ENCODE measurements around the gene BNC1. TPM values are rescaled to one million over a fixed set of nuclear protein-coding genes. Genes with fewer than 3 reads are reported as not detected.
"Not testable (repeated sequence)": the region's sequence is repeated elsewhere in the genome, so short reads cannot be mapped to it uniquely, and the experiment has no call there.

The BNC1 gene
- polyA plus RNA-seq, 1 donor: 4.2 TPM

GRCh38 chr15:83262181-83262580, 22.3 kb downstream of the BNC1 start:
- not testable (repeated sequence) for DNase-seq; H3K27me3 ChIP-seq (ENCODE audit: control insufficient read depth, insufficient read depth, low read length); H3K4me3 ChIP-seq (ENCODE audit: low read length); H3K36me3 ChIP-seq (ENCODE audit: control insufficient read depth, insufficient read depth, low read length); H3K9me3 ChIP-seq (ENCODE audit: control insufficient read depth, low read depth, low read length); H3K27ac ChIP-seq (ENCODE audit: low read length); H3K4me1 ChIP-seq (ENCODE audit: control insufficient read depth, insufficient read depth, low read length)
- WGBS (ENCODE audit: insufficient coverage, low lambda C conversion rate): no CpG with 5 or more reads among the region's 6 CpGs

GRCh38 chr15:83250781-83251180, 33.7 kb downstream of the BNC1 start:
- DNase-seq: no peak
- Histone ChIP-seq H3K27ac (ENCODE audit: low read length) (no peak overlapping the region), H3K36me3 (ENCODE audit: control insufficient read depth, insufficient read depth, low read length) (no peaks in the 10 kb centered on the region), H3K4me1 (ENCODE audit: control insufficient read depth, insufficient read depth, low read length) (no peaks in the 10 kb centered on the region), H3K9me3 (ENCODE audit: control insufficient read depth, low read depth, low read length) (no peaks in the 10 kb centered on the region), H3K27me3 (ENCODE audit: control insufficient read depth, insufficient read depth, low read length) (peaks cover 11% of the 10 kb centered on the region), H3K4me3 (ENCODE audit: low read length) (no peak overlapping the region)

- Histone ChIP-seq H3K9me3 (ENCODE audit: control insufficient read depth, low read depth, low read length) (no peaks in the 10 kb centered on the region), H3K27ac (ENCODE audit: low read length) (no peak overlapping the region), H3K4me3 (ENCODE audit: low read length) (no peak overlapping the region), H3K4me1 (ENCODE audit: control insufficient read depth, insufficient read depth, low read length) (no peaks in the 10 kb centered on the region), H3K27me3 (ENCODE audit: control insufficient read depth, insufficient read depth, low read length) (peaks cover 11% of the 10 kb centered on the region), H3K36me3 (ENCODE audit: control insufficient read depth, insufficient read depth, low read length) (no peaks in the 10 kb centered on the region)
- 0% methylated on average over 1 of the region's 3 CpGs for WGBS (ENCODE audit: insufficient coverage, low lambda C conversion rate)
- no peak for DNase-seq
Observed at GRCh38 chr15:83249030-83249343, 35.5 kb downstream of the BNC1 start.

GRCh38 chr15:83248151-83249029, 36.1 kb downstream of the BNC1 start:
- no peaks in the 10 kb centered on the region for H3K4me1 ChIP-seq (ENCODE audit: control insufficient read depth, insufficient read depth, low read length)
- no peak overlapping the region for H3K27ac ChIP-seq (ENCODE audit: low read length)
- H3K9me3 ChIP-seq (ENCODE audit: control insufficient read depth, low read depth, low read length): no peaks in the 10 kb centered on the region
- H3K27me3 ChIP-seq (ENCODE audit: control insufficient read depth, insufficient read depth, low read length): peaks cover 11% of the 10 kb centered on the region
- WGBS (ENCODE audit: insufficient coverage, low lambda C conversion rate): 0% methylated on average over 1 of the region's 11 CpGs
- no peak overlapping the region for H3K4me3 ChIP-seq (ENCODE audit: low read length)
- H3K36me3 ChIP-seq (ENCODE audit: control insufficient read depth, insufficient read depth, low read length): no peaks in the 10 kb centered on the region
- peak; percentile 38 to 39 for DNase-seq

- Histone ChIP-seq H3K36me3 (ENCODE audit: control insufficient read depth, insufficient read depth, low read length) (no peaks in the 10 kb centered on the region), H3K4me3 (ENCODE audit: low read length) (no peak overlapping the region), H3K4me1 (ENCODE audit: control insufficient read depth, insufficient read depth, low read length) (no peaks in the 10 kb centered on the region), H3K27ac (ENCODE audit: low read length) (no peak overlapping the region), H3K9me3 (ENCODE audit: control insufficient read depth, low read depth, low read length) (no peaks in the 10 kb centered on the region), H3K27me3 (ENCODE audit: control insufficient read depth, insufficient read depth, low read length) (peaks cover 8% of the 10 kb centered on the region)
- DNase-seq: no peak
- WGBS (ENCODE audit: insufficient coverage, low lambda C conversion rate): 100% methylated on average over 2 of the region's 8 CpGs
Observed at GRCh38 chr15:83243634-83244033, 40.8 kb downstream of the BNC1 start.

GRCh38 chr15:83230242-83230641, 54.2 kb downstream of the BNC1 start:
- H3K9me3 ChIP-seq (ENCODE audit: control insufficient read depth, low read depth, low read length): peaks cover 10% of the 10 kb centered on the region
- WGBS (ENCODE audit: insufficient coverage, low lambda C conversion rate): 91% methylated on average over 9 of the region's 21 CpGs
- no peak overlapping the region for H3K27ac ChIP-seq (ENCODE audit: low read length)
- no peaks in the 10 kb centered on the region for H3K27me3 ChIP-seq (ENCODE audit: control insufficient read depth, insufficient read depth, low read length)
- no peaks in the 10 kb centered on the region for H3K36me3 ChIP-seq (ENCODE audit: control insufficient read depth, insufficient read depth, low read length)
- H3K4me3 ChIP-seq (ENCODE audit: low read length): no peak overlapping the region
- H3K4me1 ChIP-seq (ENCODE audit: control insufficient read depth, insufficient read depth, low read length): no peaks in the 10 kb centered on the region
- no peak for DNase-seq

GRCh38 chr15:83225449-83225848, 59.0 kb downstream of the BNC1 start:
- 100% methylated on average over 1 of the region's 9 CpGs for WGBS (ENCODE audit: insufficient coverage, low lambda C conversion rate)
- no peak overlapping the region for H3K27ac ChIP-seq (ENCODE audit: low read length)
- H3K4me3 ChIP-seq (ENCODE audit: low read length): no peak overlapping the region
- H3K36me3 ChIP-seq (ENCODE audit: control insufficient read depth, insufficient read depth, low read length): no peaks in the 10 kb centered on the region
- peaks cover 5% of the 10 kb centered on the region for H3K9me3 ChIP-seq (ENCODE audit: control insufficient read depth, low read depth, low read length)
- DNase-seq: no peak
- H3K27me3 ChIP-seq (ENCODE audit: control insufficient read depth, insufficient read depth, low read length): no peaks in the 10 kb centered on the region
- H3K4me1 ChIP-seq (ENCODE audit: control insufficient read depth, insufficient read depth, low read length): no peaks in the 10 kb centered on the region

- no CpG with 5 or more reads among the region's 9 CpGs for WGBS (ENCODE audit: insufficient coverage, low lambda C conversion rate)
- not testable (repeated sequence) for H3K9me3 ChIP-seq (ENCODE audit: control insufficient read depth, low read depth, low read length); H3K36me3 ChIP-seq (ENCODE audit: control insufficient read depth, insufficient read depth, low read length); DNase-seq; H3K27me3 ChIP-seq (ENCODE audit: control insufficient read depth, insufficient read depth, low read length); H3K4me3 ChIP-seq (ENCODE audit: low read length); H3K4me1 ChIP-seq (ENCODE audit: control insufficient read depth, insufficient read depth, low read length); H3K27ac ChIP-seq (ENCODE audit: low read length)
Observed at GRCh38 chr15:83221781-83222180, 62.7 kb downstream of the BNC1 start.

GRCh38 chr15:83219026-83219425, 65.4 kb downstream of the BNC1 start:
- H3K27ac ChIP-seq (ENCODE audit: low read length): no peak overlapping the region
- no peak overlapping the region for H3K4me3 ChIP-seq (ENCODE audit: low read length)
- no CpG with 5 or more reads among the region's 1 CpG for WGBS (ENCODE audit: insufficient coverage, low lambda C conversion rate)
- H3K27me3 ChIP-seq (ENCODE audit: control insufficient read depth, insufficient read depth, low read length): no peaks in the 10 kb centered on the region
- H3K9me3 ChIP-seq (ENCODE audit: control insufficient read depth, low read depth, low read length): no peaks in the 10 kb centered on the region
- H3K36me3 ChIP-seq (ENCODE audit: control insufficient read depth, insufficient read depth, low read length): no peaks in the 10 kb centered on the region
- no peaks in the 10 kb centered on the region for H3K4me1 ChIP-seq (ENCODE audit: control insufficient read depth, insufficient read depth, low read length)
- no peak for DNase-seq

GRCh38 chr15:83215306-83215705, 69.2 kb downstream of the BNC1 start:
- Histone ChIP-seq H3K27me3 (ENCODE audit: control insufficient read depth, insufficient read depth, low read length) (no peaks in the 10 kb centered on the region), H3K4me1 (ENCODE audit: control insufficient read depth, insufficient read depth, low read length) (no peaks in the 10 kb centered on the region), H3K9me3 (ENCODE audit: control insufficient read depth, low read depth, low read length) (no peaks in the 10 kb centered on the region), H3K4me3 (ENCODE audit: low read length) (no peak overlapping the region), H3K36me3 (ENCODE audit: control insufficient read depth, insufficient read depth, low read length) (no peaks in the 10 kb centered on the region), H3K27ac (ENCODE audit: low read length) (no peak overlapping the region)
- DNase-seq: no peak
- WGBS (ENCODE audit: insufficient coverage, low lambda C conversion rate): no CpG with 5 or more reads among the region's 2 CpGs

GRCh38 chr15:83210619-83211018, 73.8 kb downstream of the BNC1 start:
- Histone ChIP-seq H3K36me3 (ENCODE audit: control insufficient read depth, insufficient read depth, low read length) (no peaks in the 10 kb centered on the region), H3K4me1 (ENCODE audit: control insufficient read depth, insufficient read depth, low read length) (no peaks in the 10 kb centered on the region), H3K27me3 (ENCODE audit: control insufficient read depth, insufficient read depth, low read length) (peaks cover 9% of the 10 kb centered on the region), H3K4me3 (ENCODE audit: low read length) (no peak overlapping the region), H3K27ac (ENCODE audit: low read length) (no peak overlapping the region), H3K9me3 (ENCODE audit: control insufficient read depth, low read depth, low read length) (no peaks in the 10 kb centered on the region)
- DNase-seq: no peak
- WGBS (ENCODE audit: insufficient coverage, low lambda C conversion rate): no CpG with 5 or more reads among the region's 3 CpGs

Measured in large intestine (tissue), 3 donors.